IMR-90 (cell line): ENCODE measurements around the gene PDLIM5.

Experiments used
- MAZ ChIP-seq: IDR thresholded peaks from 2 replicates; pipeline ENCODE4 v1.6.1; 2012; ENCODE audit warnings: low read depth, mild to moderate bottlenecking, low read length, improper control_type of control experiment, moderate library complexity, borderline replicate concordance
- RAD21 ChIP-seq: IDR thresholded peaks from 2 replicates; pipeline ENCODE4 v1.6.1; 2012; ENCODE audit warnings: low read length, improper control_type of control experiment

- TF ChIP-seq RAD21 = no peak
- no peak for TF ChIP-seq MAZ
Measured at GRCh38 chr4:94551643-94552564, 100.2 kb downstream of the PDLIM5 start.
